Measurements from ENCODE around the gene MBP.
"Not testable (repeated sequence)": the region's sequence is repeated elsewhere in the genome, so short reads cannot be mapped to it uniquely, and the experiment has no call there.

The MBP gene

DNA sequence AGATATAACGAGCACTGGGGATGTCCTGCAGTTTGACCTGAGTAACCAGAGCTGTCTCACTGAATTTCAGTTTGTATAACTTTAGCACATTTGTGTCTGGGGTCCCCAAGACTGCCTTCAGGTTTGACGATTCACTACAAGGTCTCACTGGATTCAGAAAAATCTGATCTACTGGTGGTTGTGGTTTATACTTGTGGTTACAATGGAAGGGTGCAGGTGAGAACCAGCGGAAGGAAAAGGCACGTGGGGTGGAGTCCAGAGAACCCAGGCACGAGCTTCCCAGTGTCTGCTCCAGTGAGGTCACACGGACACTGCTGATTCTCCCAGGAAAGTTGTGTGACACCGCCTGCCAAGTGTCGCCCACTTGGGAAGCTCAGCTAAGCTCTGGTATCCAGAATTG is 184.2 kb downstream of the MBP start:
- TF ChIP-seq, protein P1, sequence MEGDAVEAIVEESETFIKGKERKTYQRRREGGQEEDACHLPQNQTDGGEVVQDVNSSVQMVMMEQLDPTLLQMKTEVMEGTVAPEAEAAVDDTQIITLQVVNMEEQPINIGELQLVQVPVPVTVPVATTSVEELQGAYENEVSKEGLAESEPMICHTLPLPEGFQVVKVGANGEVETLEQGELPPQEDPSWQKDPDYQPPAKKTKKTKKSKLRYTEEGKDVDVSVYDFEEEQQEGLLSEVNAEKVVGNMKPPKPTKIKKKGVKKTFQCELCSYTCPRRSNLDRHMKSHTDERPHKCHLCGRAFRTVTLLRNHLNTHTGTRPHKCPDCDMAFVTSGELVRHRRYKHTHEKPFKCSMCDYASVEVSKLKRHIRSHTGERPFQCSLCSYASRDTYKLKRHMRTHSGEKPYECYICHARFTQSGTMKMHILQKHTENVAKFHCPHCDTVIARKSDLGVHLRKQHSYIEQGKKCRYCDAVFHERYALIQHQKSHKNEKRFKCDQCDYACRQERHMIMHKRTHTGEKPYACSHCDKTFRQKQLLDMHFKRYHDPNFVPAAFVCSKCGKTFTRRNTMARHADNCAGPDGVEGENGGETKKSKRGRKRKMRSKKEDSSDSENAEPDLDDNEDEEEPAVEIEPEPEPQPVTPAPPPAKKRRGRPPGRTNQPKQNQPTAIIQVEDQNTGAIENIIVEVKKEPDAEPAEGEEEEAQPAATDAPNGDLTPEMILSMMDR (IDR thresholded peaks at IDR 0.05; ENCODE audit: control extremely low read depth, extremely low read depth, low read depth, missing control alignments) = no peak
- no peak for DNase-seq (ENCODE audit: extremely low spot score)
- CTCF ChIA-PET = interaction anchor here (0.8 to 2.6 kb wide), 4 partner anchors 15 to 57 kb away, joined by 3 to 18 read pairs (median 4); no protein-coding TSS in a partner anchor
- POLR2A ChIA-PET = no interaction called here

DNA sequence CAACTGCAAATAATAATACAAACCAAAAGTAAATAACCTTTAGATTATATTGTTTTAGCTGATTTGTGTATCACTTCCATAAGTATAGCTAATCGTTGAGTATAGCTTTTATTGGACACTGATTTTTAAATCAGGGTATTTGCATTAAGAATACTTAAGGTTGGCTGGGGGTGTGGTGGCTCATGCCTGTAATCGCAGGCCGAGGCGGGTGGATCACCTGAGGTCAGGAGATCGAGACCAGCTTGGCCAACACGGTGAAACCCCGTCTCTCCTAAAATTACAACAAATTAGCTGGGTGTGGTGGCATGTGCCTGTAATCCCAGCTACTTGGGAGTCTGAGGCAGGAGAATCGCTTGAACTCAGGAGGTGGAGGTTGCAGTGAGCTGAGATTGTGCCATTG is 188.2 kb downstream of the MBP start:
- POLR2A ChIA-PET = not testable (repeated sequence)
- CTCF ChIA-PET = interaction anchor here (1.0 to 2.1 kb wide), 9 partner anchors 10 to 77 kb away, joined by 3 to 9 read pairs (median 5); no protein-coding TSS in a partner anchor

DNA sequence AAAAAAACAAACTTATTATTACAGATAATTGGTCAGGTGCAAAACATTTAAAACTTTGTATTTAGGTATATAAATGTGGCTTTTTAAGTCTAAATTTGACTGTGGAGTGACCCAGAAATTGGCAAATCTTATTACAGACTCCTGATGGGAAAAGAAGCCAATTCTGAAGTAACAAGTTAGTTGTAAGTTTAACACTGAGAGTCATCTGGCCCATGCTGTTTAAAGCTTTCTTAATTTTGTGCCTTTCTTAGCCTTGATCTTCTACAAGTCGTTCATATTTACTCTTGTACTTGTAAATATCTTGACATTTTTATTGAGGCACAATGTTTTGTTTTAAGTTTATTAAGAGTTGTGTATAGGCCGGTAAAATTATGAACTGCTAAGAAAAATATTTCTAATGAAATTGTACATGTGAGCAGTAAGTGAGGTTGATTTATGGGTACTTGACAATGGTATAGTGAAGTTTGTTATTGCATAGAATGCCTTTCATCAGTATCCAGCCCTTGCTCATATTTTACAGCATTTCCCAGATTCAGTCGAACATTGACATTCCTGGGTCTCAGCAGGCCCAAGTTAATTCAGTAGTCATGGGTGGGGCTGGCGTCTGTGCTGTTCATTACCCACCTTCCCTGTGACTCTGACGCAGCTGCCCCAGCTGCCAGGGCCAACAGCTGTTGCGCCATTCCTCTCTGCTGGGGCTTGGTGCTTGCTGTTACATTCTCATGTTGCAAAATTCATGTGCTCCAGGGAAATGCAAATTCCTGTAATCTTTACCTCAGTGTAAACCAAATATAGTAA is 188.8 kb downstream of the MBP start:
- DNase-seq (ENCODE audit: extremely low spot score) = no peak
- ChIA-PET CTCF (interaction anchor here (1.0 to 2.1 kb wide), 9 partner anchors 9 to 77 kb away, joined by 3 to 7 read pairs (median 5); no protein-coding TSS in a partner anchor), POLR2A (no interaction called here)
- TF ChIP-seq, protein P1 (IDR thresholded peaks at IDR 0.05; ENCODE audit: control extremely low read depth, extremely low read depth, low read depth, missing control alignments) = no peak

More for the DNA sequence above, 188.2 kb downstream of the MBP start:
- not testable (repeated sequence) for DNase-seq (ENCODE audit: extremely low spot score)

DNA sequence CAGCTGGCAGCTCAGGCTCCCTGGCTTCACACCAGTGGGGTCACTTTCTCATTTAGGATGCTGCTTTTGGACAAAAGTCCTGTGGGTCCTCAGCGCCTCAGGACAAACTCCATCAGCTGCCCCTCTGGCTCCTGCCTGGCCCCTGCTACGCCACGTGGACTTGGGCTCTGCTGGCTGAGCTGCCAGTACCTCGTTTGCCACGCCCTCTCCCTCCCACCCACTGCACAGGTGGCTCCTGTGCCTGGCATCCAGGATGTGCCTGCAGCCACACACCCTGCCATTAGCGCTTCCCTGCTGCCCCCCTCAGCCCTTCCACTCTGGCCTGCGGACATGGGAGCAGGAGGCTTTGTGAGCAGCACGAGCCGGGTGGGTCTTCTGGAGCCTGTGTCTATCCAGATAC is 191.3 kb downstream of the MBP start:
- no peak for DNase-seq (ENCODE audit: extremely low spot score)
- TF ChIP-seq, protein P1 (IDR thresholded peaks at IDR 0.05; ENCODE audit: control extremely low read depth, extremely low read depth, low read depth, missing control alignments) = no peak
- CTCF ChIA-PET = interaction anchor here (0.9 to 2.5 kb wide), 6 partner anchors 10 to 43 kb away, joined by 3 to 10 read pairs (median 5); no protein-coding TSS in a partner anchor
- POLR2A ChIA-PET = no interaction called here

DNA sequence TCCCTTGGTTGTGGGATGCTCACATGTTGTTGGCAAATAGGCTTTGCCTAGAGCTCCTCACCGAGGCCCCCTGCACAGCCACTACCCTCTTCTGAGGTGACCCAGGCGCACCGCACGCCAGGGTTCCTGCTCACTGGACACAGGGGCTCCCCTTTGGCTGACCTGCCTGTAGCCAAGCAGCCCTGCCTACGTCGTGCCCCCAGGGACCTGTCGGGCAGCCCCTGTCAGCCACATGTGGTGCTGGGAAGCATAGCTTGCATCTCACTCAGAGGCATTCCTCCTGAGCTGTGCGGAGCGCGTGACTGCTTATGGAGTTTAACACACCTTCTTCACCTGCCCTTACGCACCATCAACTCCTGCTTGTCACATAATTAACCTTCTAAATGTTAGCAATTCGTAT is 194.0 kb downstream of the MBP start:
- DNase-seq (ENCODE audit: extremely low spot score) = no peak
- CTCF ChIA-PET = interaction anchor here (1.1 to 3.8 kb wide), 4 partner anchors 11 to 62 kb away, joined by 3 to 18 read pairs (median 4); no protein-coding TSS in a partner anchor
- TF ChIP-seq, protein P1 (IDR thresholded peaks at IDR 0.05; ENCODE audit: control extremely low read depth, extremely low read depth, low read depth, missing control alignments) = no peak
- POLR2A ChIA-PET = no interaction called here

DNA sequence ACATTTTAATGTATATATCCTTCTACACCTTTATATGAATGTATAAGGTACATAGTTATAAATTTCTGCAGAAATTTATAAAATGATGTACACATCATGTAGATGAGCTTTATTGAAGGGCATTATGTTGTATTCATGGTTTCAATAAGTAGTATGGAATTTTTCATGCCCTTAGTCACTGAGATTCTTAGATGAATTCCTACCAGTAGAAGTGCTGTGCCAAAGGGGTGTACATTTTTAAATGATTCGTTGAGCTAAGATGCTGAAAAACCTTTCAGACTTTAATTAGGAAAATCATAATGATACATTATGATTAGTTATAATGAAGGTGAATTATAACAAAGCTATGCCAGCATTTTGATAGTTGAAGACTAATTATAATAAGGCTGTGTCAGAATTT is 195.0 kb downstream of the MBP start:
- TF ChIP-seq, protein P1 (IDR thresholded peaks at IDR 0.05; ENCODE audit: control extremely low read depth, extremely low read depth, low read depth, missing control alignments) = no peak
- CTCF ChIA-PET = interaction anchor here (1.1 to 3.8 kb wide), 4 partner anchors 9 to 63 kb away, joined by 3 to 18 read pairs (median 4); no protein-coding TSS in a partner anchor
- no peak for DNase-seq (ENCODE audit: extremely low spot score)
- POLR2A ChIA-PET = interaction anchor here (0.5 kb wide), 1 partner anchor 145 kb away, joined by 4 read pairs; no protein-coding TSS in a partner anchor

DNA sequence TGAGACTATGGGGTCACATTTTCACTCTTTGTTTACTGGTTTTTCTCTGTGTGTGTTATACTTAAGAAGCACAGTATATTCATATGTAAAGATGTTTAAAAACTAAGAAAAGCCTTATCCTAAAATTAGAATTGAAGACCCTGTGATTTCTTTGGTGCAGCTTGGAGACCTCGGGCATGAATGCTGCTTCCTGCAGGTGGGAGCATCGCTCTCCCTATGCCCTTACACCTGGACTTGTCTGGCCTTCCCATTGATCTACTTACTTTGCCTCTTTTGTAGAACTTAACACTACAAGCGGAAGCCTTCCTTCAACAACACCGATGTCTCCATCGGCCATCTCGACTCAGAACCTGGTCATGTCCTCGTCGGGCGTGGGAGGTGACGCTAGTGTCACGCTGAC is 195.7 kb downstream of the MBP start:
- DNase-seq (ENCODE audit: extremely low spot score) = no peak
- ChIA-PET CTCF (interaction anchor here (1.4 to 3.8 kb wide), 2 partner anchors 10 to 47 kb away, joined by 5 to 18 read pairs; no protein-coding TSS in a partner anchor), POLR2A (no interaction called here)
- TF ChIP-seq, protein P1 (IDR thresholded peaks at IDR 0.05; ENCODE audit: control extremely low read depth, extremely low read depth, low read depth, missing control alignments) = no peak

All from GM10248 (cell line).